Upper lobe of left lung (tissue), 4 donors: ENCODE results near the gene RASIP1.

Experiments
- CTCF ChIP-seq, 6 experiments: fragments of 450-650 bp in 4 of 6; fragments of 200-600 bp in 2 of 6; sonication (generic) in 2 of 6; IDR thresholded peaks; one replicate each; pipeline ENCODE4 v1.5.1; 2016 to 2019; ENCODE audit warnings: antibody characterized with exemption in 6 of 6
- POLR2AphosphoS5 ChIP-seq, 2 donors: sonication (generic); formaldehyde crosslinking; IDR thresholded peaks; one replicate each; pipeline ENCODE4 v1.5.1; 2017; ENCODE audit warnings: antibody characterized with exemption in 2 of 2

- TF ChIP-seq CTCF (IDR thresholded peaks at IDR 0.05) (no peak), POLR2AphosphoS5 (IDR thresholded peaks at IDR 0.05) (no peak)
Measured at GRCh38 chr19:48685583-48685982, 54.8 kb downstream of the RASIP1 start.
